Measurements from ENCODE around the gene VRK2.
"Not testable (repeated sequence)": the region's sequence is repeated elsewhere in the genome, so short reads cannot be mapped to it uniquely, and the experiment has no call there.

Gene VRK2

DNA sequence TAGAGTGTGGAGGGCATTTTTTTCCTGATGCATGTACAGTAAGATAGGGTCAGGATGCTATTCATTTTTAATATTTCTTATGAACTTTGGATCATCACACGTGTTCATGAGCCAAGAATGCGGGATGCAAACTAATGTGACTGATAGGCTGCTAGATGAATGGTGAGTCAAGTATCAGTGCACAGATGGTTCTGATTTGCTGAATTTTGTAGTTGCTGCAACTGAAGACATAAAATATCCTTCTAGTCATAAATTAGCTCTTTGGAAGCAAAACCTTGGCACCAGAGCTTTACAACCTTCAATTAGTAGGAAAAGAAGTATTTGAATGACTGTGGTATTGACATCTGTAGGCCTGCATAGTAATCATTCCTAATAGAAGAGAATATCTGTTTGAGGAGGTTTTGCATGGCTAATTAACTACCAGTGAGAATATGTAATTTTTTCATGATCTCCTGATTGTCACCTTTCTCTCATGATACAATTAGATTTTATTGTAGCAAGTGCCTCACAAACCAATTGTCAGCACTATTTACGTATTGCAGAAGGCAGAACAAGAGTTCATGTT is 94.0 kb downstream of the VRK2 start:
- Histone ChIP-seq H3K4me1 (ENCODE audit: insufficient read depth, low read length) (no peaks in the 10 kb centered on the region), H3K36me3 (ENCODE audit: insufficient read depth, low read length) (0 out of 2 replicates have a peak, but pooled peaks cover 2% of the 10 kb centered on the region), H3K9ac (ENCODE audit: low read depth, low read length) (no peak overlapping the region), H3K9me3 (ENCODE audit: control insufficient read depth, insufficient read depth, low read length) (no peaks in the 10 kb centered on the region)

DNA sequence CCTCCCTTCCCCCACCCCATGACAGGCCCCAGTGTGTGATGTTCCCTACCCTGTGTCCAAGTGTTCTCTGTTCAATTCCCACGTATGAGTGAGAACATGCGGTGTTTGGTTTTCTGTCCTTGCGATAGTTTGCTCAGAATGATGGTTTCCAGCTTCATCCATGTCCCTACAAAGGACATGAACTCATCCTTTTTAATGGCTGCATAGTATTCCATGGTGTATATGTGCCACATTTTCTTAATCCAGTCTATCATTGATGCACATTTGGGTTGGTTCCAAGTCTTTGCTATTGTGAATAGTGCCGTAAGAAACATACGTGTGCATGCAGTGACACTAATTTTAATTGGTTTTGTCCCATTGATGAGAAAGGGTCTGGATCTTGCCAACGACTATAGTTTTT is 99.2 kb downstream of the VRK2 start:
- H3K36me3 ChIP-seq (ENCODE audit: insufficient read depth, low read length); H3K4me1 ChIP-seq (ENCODE audit: insufficient read depth, low read length); H3K9me3 ChIP-seq (ENCODE audit: control insufficient read depth, insufficient read depth, low read length); H3K9ac ChIP-seq (ENCODE audit: low read depth, low read length): not testable (repeated sequence)

- Histone ChIP-seq H3K9ac (ENCODE audit: low read depth, low read length) (no peak overlapping the region), H3K36me3 (ENCODE audit: insufficient read depth, low read length) (no peaks in the 10 kb centered on the region), H3K4me1 (ENCODE audit: insufficient read depth, low read length) (no peaks in the 10 kb centered on the region), H3K9me3 (ENCODE audit: control insufficient read depth, insufficient read depth, low read length) (no peaks in the 10 kb centered on the region)
These were observed 100.1 kb downstream of the VRK2 start for GRCh38 chr2:58146707-58147106.

DNA sequence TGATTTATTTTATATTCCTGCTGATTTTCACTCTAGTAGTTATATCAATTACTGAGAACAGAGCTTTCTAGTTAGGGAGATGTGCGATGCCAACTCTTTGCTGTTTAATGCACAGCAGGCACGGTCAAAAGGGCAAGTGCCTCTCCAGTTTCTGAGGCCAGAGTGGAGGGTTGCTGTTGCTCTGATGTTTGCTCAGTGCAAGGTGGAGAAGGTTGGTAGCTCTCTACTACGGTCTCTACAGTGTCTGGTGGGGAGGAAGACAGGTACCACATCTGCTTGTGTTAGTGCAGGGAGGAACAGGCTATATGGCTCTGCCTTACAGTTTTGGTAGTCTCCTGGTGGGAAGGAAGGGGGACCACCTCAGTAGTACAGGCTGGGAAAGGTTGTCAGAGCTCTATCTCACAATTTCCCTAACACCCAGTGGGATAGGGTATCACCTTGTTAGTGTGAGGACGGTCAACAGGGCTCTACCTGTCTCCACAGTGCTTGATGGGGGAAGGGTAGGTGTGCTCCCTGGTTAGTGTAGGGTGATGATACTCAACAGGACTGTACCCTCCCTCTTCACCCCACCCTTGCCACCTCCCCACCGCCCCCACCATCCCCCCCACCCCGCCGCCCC is 108.7 kb downstream of the VRK2 start:
- H3K36me3 ChIP-seq (ENCODE audit: insufficient read depth, low read length): peaks cover 6% of the 10 kb centered on the region; the same call in 1 of the 2 replicates
- H3K4me1 ChIP-seq (ENCODE audit: insufficient read depth, low read length): no peaks in the 10 kb centered on the region
- H3K9me3 ChIP-seq (ENCODE audit: control insufficient read depth, insufficient read depth, low read length): no peaks in the 10 kb centered on the region
- H3K9ac ChIP-seq (ENCODE audit: low read depth, low read length): no peak overlapping the region

DNA sequence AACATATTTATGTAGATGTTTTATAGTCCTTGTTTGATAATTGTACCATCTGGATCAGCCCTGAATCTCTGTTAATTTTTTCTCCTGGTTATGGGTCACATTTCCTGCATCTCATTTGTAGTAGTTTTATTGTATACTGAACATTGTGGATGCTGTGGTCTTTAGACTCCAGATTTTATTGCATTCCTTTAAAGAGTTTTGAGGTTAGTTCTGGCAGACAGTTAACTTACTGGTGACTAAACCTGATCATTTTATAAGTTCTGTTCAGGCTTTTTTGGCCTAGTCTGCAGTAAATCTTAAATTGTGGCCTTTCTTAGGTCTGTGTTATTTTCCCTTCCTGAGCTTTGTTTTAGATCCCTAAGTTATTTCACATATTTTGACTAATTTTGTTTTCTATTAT is 110.2 kb downstream of the VRK2 start:
- H3K36me3 ChIP-seq (ENCODE audit: insufficient read depth, low read length): peaks cover 6% of the 10 kb centered on the region; the same call in 1 of the 2 replicates
- no peak overlapping the region for H3K9ac ChIP-seq (ENCODE audit: low read depth, low read length)
- H3K9me3 ChIP-seq (ENCODE audit: control insufficient read depth, insufficient read depth, low read length): no peaks in the 10 kb centered on the region
- H3K4me1 ChIP-seq (ENCODE audit: insufficient read depth, low read length): no peaks in the 10 kb centered on the region

- H3K9ac ChIP-seq (ENCODE audit: low read depth, low read length): no peak overlapping the region
- peaks cover 6% of the 10 kb centered on the region; the same call in 1 of the 2 replicates for H3K36me3 ChIP-seq (ENCODE audit: insufficient read depth, low read length)
- H3K4me1 ChIP-seq (ENCODE audit: insufficient read depth, low read length): no peaks in the 10 kb centered on the region
- H3K9me3 ChIP-seq (ENCODE audit: control insufficient read depth, insufficient read depth, low read length): no peaks in the 10 kb centered on the region
These were observed 111.1 kb downstream of the VRK2 start for GRCh38 chr2:58157754-58158153.

- no peaks in the 10 kb centered on the region for H3K4me1 ChIP-seq (ENCODE audit: insufficient read depth, low read length)
- no peaks in the 10 kb centered on the region for H3K9me3 ChIP-seq (ENCODE audit: control insufficient read depth, insufficient read depth, low read length)
- H3K36me3 ChIP-seq (ENCODE audit: insufficient read depth, low read length): peaks cover 6% of the 10 kb centered on the region; the same call in 1 of the 2 replicates
- no peak overlapping the region for H3K9ac ChIP-seq (ENCODE audit: low read depth, low read length)
These were observed 111.9 kb downstream of the VRK2 start for GRCh38 chr2:58158481-58158880.

DNA sequence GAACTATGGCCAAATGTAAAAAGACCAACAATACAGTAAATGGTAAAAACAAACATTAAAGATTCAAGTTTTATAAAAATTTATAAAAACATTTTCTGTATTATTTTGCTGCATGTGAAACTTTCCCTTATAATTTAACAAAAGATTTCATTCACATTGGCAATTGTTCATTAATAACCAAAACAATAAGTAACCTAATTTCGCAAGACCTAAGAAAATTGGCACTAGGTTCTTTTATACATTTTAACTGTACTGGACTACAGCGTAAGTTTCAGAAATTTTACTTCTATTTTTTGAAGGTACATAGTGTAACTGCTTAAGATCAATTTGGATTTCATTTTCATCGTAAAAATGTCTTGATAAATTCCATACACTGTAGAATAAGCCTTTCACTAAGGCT is 117.3 kb downstream of the VRK2 start:
- no peak overlapping the region for H3K9ac ChIP-seq (ENCODE audit: low read depth, low read length)
- peaks cover 4% of the 10 kb centered on the region; the same call in 1 of the 2 replicates for H3K36me3 ChIP-seq (ENCODE audit: insufficient read depth, low read length)
- no peaks in the 10 kb centered on the region for H3K4me1 ChIP-seq (ENCODE audit: insufficient read depth, low read length)
- H3K9me3 ChIP-seq (ENCODE audit: control insufficient read depth, insufficient read depth, low read length): no peaks in the 10 kb centered on the region

DNA sequence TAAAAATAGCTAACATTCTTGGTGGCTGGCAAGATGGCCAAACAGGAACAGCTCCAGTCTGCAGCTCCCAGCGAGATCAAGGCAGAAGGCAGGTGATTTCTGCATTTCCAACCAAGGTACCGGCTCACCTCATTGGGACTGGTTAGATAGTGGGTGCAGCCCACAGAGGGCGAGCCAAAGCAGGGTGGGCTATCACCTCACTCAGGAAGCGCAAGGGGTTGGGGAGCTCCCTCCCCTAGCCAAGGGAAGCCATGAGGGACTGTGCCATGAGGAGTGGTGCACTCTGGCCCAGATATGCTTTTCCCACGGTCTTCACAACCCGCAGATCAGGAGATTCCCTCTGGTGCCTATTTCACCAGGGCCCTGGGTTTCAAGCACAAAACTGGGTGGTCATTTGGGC is 121.5 kb downstream of the VRK2 start:
- not testable (repeated sequence) for H3K9me3 ChIP-seq (ENCODE audit: control insufficient read depth, insufficient read depth, low read length); H3K4me1 ChIP-seq (ENCODE audit: insufficient read depth, low read length); H3K9ac ChIP-seq (ENCODE audit: low read depth, low read length); H3K36me3 ChIP-seq (ENCODE audit: insufficient read depth, low read length)

GRCh38 chr2:58169845-58170244 is 123.2 kb downstream of the VRK2 start:
- H3K9ac ChIP-seq (ENCODE audit: low read depth, low read length); H3K36me3 ChIP-seq (ENCODE audit: insufficient read depth, low read length); H3K4me1 ChIP-seq (ENCODE audit: insufficient read depth, low read length); H3K9me3 ChIP-seq (ENCODE audit: control insufficient read depth, insufficient read depth, low read length): not testable (repeated sequence)

GRCh38 chr2:58170334-58170933 is 123.8 kb downstream of the VRK2 start:
- not testable (repeated sequence) for H3K4me1 ChIP-seq (ENCODE audit: insufficient read depth, low read length); H3K9ac ChIP-seq (ENCODE audit: low read depth, low read length); H3K36me3 ChIP-seq (ENCODE audit: insufficient read depth, low read length); H3K9me3 ChIP-seq (ENCODE audit: control insufficient read depth, insufficient read depth, low read length)

- H3K9me3 ChIP-seq (ENCODE audit: control insufficient read depth, insufficient read depth, low read length); H3K36me3 ChIP-seq (ENCODE audit: insufficient read depth, low read length); H3K4me1 ChIP-seq (ENCODE audit: insufficient read depth, low read length): not testable (repeated sequence)
- peak overlapping the region; percentile 20 for H3K9ac ChIP-seq (ENCODE audit: low read depth, low read length)
These were observed 125.2 kb downstream of the VRK2 start for GRCh38 chr2:58171831-58172230.

DNA sequence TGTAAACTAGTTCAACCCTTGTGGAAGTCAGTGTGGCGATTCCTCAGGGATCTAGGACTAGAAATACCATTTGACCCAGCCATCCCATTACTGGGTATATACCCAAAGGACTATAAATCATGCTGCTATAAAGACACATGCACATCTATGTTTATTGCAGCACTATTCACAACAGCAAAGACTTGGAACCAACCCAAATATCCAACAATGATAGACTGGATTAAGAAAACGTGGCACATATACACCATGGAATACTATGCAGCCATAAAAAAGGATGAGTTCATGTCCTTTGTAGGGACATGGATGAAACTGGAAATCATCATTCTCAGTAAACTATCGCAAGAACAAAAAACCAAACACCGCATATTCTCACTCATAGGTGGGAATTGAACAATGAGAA is 130.6 kb downstream of the VRK2 start:
- H3K36me3 ChIP-seq (ENCODE audit: insufficient read depth, low read length); H3K4me1 ChIP-seq (ENCODE audit: insufficient read depth, low read length); H3K9ac ChIP-seq (ENCODE audit: low read depth, low read length); H3K9me3 ChIP-seq (ENCODE audit: control insufficient read depth, insufficient read depth, low read length): not testable (repeated sequence)

- H3K36me3 ChIP-seq (ENCODE audit: insufficient read depth, low read length); H3K4me1 ChIP-seq (ENCODE audit: insufficient read depth, low read length); H3K9ac ChIP-seq (ENCODE audit: low read depth, low read length); H3K9me3 ChIP-seq (ENCODE audit: control insufficient read depth, insufficient read depth, low read length): not testable (repeated sequence)
These were observed 133.6 kb downstream of the VRK2 start for GRCh38 chr2:58180175-58180574.

GRCh38 chr2:58180635-58181034 is 134.0 kb downstream of the VRK2 start:
- H3K4me1 ChIP-seq (ENCODE audit: insufficient read depth, low read length): no peaks in the 10 kb centered on the region
- H3K36me3 ChIP-seq (ENCODE audit: insufficient read depth, low read length): no peaks in the 10 kb centered on the region
- no peak overlapping the region for H3K9ac ChIP-seq (ENCODE audit: low read depth, low read length)
- H3K9me3 ChIP-seq (ENCODE audit: control insufficient read depth, insufficient read depth, low read length): no peaks in the 10 kb centered on the region

All from ES-I3 (cell line).